MM.1S (cell line): ENCODE measurements around the gene BMPR2.
"Not testable (repeated sequence)": the region's sequence is repeated elsewhere in the genome, so short reads cannot be mapped to it uniquely, and the experiment has no call there.

ENCODE experiments used
- DNase-seq: peaks from one replicate; pipeline ENCODE4 v3.0.0-alpha.2; 2015
- H2AFZ ChIP-seq: fragments of 300-600 bp; sonication (generic); 2 replicates; pipeline ENCODE4 v1.6.0; 2016; ENCODE audit warnings: antibody characterized with exemption, low read length
- H3F3A ChIP-seq: fragments of 300-600 bp; sonication (generic); 2 replicates; pipeline ENCODE4 v1.6.1; 2016; ENCODE audit warnings: mild to moderate bottlenecking, antibody characterized with exemption, low read length, moderate library complexity, mixed read lengths; ENCODE audit not compliant: insufficient read depth
- H3K27ac ChIP-seq: fragments of 300-600 bp; sonication (generic); 2 replicates; pipeline ENCODE4 v1.5.1; 2016; ENCODE audit warnings: mild to moderate bottlenecking, low read length
- H3K27me3 ChIP-seq: fragments of 300-600 bp; sonication (generic); replicated peaks from 2 replicates; pipeline ENCODE4 v1.6.0; 2016; ENCODE audit warnings: low read length; ENCODE audit not compliant: insufficient read depth
- H3K36me3 ChIP-seq: fragments of 300-600 bp; sonication (generic); replicated peaks from 2 replicates; pipeline ENCODE4 v1.6.1; 2016; ENCODE audit warnings: mild to moderate bottlenecking, low read length, mixed read lengths; ENCODE audit not compliant: insufficient read depth
- H3K4me1 ChIP-seq: fragments of 300-600 bp; sonication (generic); 2 replicates; pipeline ENCODE4 v1.6.1; 2016; ENCODE audit warnings: low read length, mixed read lengths
- H3K4me2 ChIP-seq: fragments of 300-600 bp; sonication (generic); 2 replicates; pipeline ENCODE4 v1.6.0; 2016; ENCODE audit warnings: low read depth, low read length
- H3K4me3 ChIP-seq: fragments of 300-600 bp; sonication (generic); 2 replicates; pipeline ENCODE4 v1.5.1; 2016; ENCODE audit warnings: low read length, mixed read lengths
- H3K79me2 ChIP-seq: fragments of 300-600 bp; sonication (generic); 2 replicates; pipeline ENCODE4 v1.6.1; 2016; ENCODE audit warnings: mixed run types, low read length, mixed read lengths
- H3K9ac ChIP-seq: fragments of 300-600 bp; sonication (generic); 2 replicates; pipeline ENCODE4 v1.6.1; 2016; ENCODE audit warnings: low read length, mixed read lengths
- H3K9me2 ChIP-seq: fragments of 300-600 bp; sonication (generic); replicated peaks from 2 replicates; pipeline ENCODE4 v1.6.1; 2016; ENCODE audit warnings: mild to moderate bottlenecking, low read length, mixed read lengths; ENCODE audit not compliant: insufficient read depth
- H3K9me3 ChIP-seq: fragments of 300-600 bp; sonication (generic); replicated peaks from 2 replicates; pipeline ENCODE4 v1.6.1; 2016; ENCODE audit warnings: mild to moderate bottlenecking, low read length, mixed read lengths; ENCODE audit not compliant: insufficient read depth
- H4K20me1 ChIP-seq: fragments of 300-600 bp; sonication (generic); 2 replicates; pipeline ENCODE4 v1.6.1; 2016; ENCODE audit warnings: mild to moderate bottlenecking, low read length, moderate library complexity, mixed read lengths; ENCODE audit not compliant: insufficient read depth
- CTCF ChIP-seq: fragments of 300-600 bp; sonication (generic); IDR thresholded peaks from 2 replicates; pipeline ENCODE4 v1.5.1; 2016; ENCODE audit warnings: antibody characterized with exemption, low read length, mixed read lengths
- EZH2 ChIP-seq: fragments of 300-600 bp; sonication (generic); optimal IDR thresholded peaks from 2 replicates; pipeline ENCODE3; 2017; ENCODE audit warnings: low read depth, mild to moderate bottlenecking, antibody characterized with exemption, low read length, mixed read lengths
- EZH2phosphoT487 ChIP-seq: fragments of 300-600 bp; sonication (generic); IDR thresholded peaks from 2 replicates; pipeline ENCODE4 v1.6.1; 2018; ENCODE audit warnings: antibody characterized with exemption, low read length

Gene BMPR2

GRCh38 chr2:202530038-202530437 lies 153.9 kb downstream of the BMPR2 start:
- TF ChIP-seq CTCF = no peak
- Histone ChIP-seq H3K9me3 (no peaks in the 10 kb centered on the region), H3K4me2 (no peak overlapping the region)

GRCh38 chr2:202535290-202535689 lies 159.2 kb downstream of the BMPR2 start:
- H3K9me2 ChIP-seq, H3K4me2 ChIP-seq, H4K20me1 ChIP-seq, H3K9ac ChIP-seq, H3K4me3 ChIP-seq, H3K36me3 ChIP-seq, H3K4me1 ChIP-seq, H3K27ac ChIP-seq, H3K9me3 ChIP-seq, H3K79me2 ChIP-seq, H3K27me3 ChIP-seq, H2AFZ ChIP-seq, DNase-seq, H3F3A ChIP-seq: not testable (repeated sequence)

More at GRCh38 chr2:202530038-202530437, 153.9 kb downstream of the BMPR2 start:
- H3K9ac ChIP-seq = no peak overlapping the region
- no peaks in the 10 kb centered on the region for H3K27me3 ChIP-seq
- no peak overlapping the region for H3K4me3 ChIP-seq
- no peaks in the 10 kb centered on the region for H3F3A ChIP-seq
- H3K4me1 ChIP-seq = no peaks in the 10 kb centered on the region; the same call in 1 of the 2 replicates
- H3K36me3 ChIP-seq = no peaks in the 10 kb centered on the region
- no peak overlapping the region for H2AFZ ChIP-seq
- H3K27ac ChIP-seq = no peak overlapping the region
- no peaks in the 10 kb centered on the region for H3K9me2 ChIP-seq
- DNase-seq = no peak
- H3K79me2 ChIP-seq = no peaks in the 10 kb centered on the region
- H4K20me1 ChIP-seq = no peaks in the 10 kb centered on the region

- Histone ChIP-seq H2AFZ (no peak overlapping the region), H3K9me2 (no peaks in the 10 kb centered on the region), H3K9me3 (no peaks in the 10 kb centered on the region), H3K27me3 (no peaks in the 10 kb centered on the region), H3F3A (no peaks in the 10 kb centered on the region), H4K20me1 (no peaks in the 10 kb centered on the region), H3K4me1 (no peaks in the 10 kb centered on the region), H3K27ac (no peak overlapping the region), H3K36me3 (no peaks in the 10 kb centered on the region), H3K4me2 (no peak overlapping the region), H3K9ac (no peak overlapping the region), H3K79me2 (no peaks in the 10 kb centered on the region), H3K4me3 (no peak overlapping the region)
- TF ChIP-seq EZH2 (no peak), CTCF (no peak), EZH2phosphoT487 (no peak)
- no peak for DNase-seq
Measured at GRCh38 chr2:202541137-202541536, 165.0 kb downstream of the BMPR2 start.

- Histone ChIP-seq H3K27me3 (no peaks in the 10 kb centered on the region), H3K27ac (no peak overlapping the region)
Measured at GRCh38 chr2:202542142-202542541, 166.0 kb downstream of the BMPR2 start.

More at GRCh38 chr2:202542142-202542541, 166.0 kb downstream of the BMPR2 start:
- Histone ChIP-seq H3K9me3 (no peaks in the 10 kb centered on the region), H3K36me3 (no peaks in the 10 kb centered on the region), H4K20me1 (no peaks in the 10 kb centered on the region), H3K4me2 (no peak overlapping the region), H3K4me1 (no peaks in the 10 kb centered on the region), H3K4me3 (no peak overlapping the region), H3F3A (no peaks in the 10 kb centered on the region), H3K79me2 (no peaks in the 10 kb centered on the region), H3K9ac (no peak overlapping the region), H2AFZ (no peak overlapping the region), H3K9me2 (no peaks in the 10 kb centered on the region)
- TF ChIP-seq EZH2 = no peak
- no peak for TF ChIP-seq CTCF
- TF ChIP-seq EZH2phosphoT487 = no peak
- no peak for DNase-seq
